Activated CD8-positive, alpha-beta memory T cell treated with anti-CD3 and anti-CD28 coated beads for 36 hours (primary cell): ENCODE results near the gene ADCY3. TPM values are rescaled to one million over a fixed set of nuclear protein-coding genes. Genes with fewer than 3 reads are reported as not detected.

Experiments used
- CTCF ChIA-PET: fragments of 350-600 bp; sonication (Branson Sonifier 250); formaldehyde crosslinking; loops from one replicate; lab custom pipeline; 2021; ENCODE audit warnings: antibody characterized with exemption; lab: Charles Lee
- POLR2A ChIA-PET: fragments of 350-600 bp; sonication (Branson Sonifier 250); formaldehyde crosslinking; loops from one replicate; lab custom pipeline; 2021; ENCODE audit warnings: antibody characterized with exemption; lab: Charles Lee
- total RNA-seq, 2 experiments: library from RNA; stranded (reverse); gene quantifications; one replicate each; pipeline ENCODE4 v1.2.3, GENCODE V29; 2021

The ADCY3 gene
- total RNA-seq, 2 experiments from 2014 or later: 87.0 to 88.5 TPM

DNA sequence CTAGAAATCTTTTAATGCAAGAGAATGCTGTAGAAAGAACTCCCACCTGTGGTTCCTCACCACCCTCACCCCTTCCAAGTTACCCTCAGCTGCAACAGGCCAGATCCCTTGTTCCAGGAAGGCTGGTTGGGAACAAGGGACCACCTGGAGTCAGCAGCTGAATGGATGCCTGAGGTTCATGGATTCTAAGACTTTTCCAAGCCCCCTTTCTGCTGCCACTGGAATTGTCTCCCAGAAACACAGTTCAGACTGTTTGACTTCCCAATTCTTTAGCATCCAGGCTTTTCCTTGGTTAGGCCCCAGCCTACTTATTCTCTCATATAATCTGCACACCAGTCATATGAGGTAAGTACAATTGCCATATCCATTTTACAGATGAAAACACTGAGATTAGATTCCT is 8.0 kb upstream of the ADCY3 start:
- CTCF ChIA-PET: no interaction called here
- POLR2A ChIA-PET: no interaction called here

DNA sequence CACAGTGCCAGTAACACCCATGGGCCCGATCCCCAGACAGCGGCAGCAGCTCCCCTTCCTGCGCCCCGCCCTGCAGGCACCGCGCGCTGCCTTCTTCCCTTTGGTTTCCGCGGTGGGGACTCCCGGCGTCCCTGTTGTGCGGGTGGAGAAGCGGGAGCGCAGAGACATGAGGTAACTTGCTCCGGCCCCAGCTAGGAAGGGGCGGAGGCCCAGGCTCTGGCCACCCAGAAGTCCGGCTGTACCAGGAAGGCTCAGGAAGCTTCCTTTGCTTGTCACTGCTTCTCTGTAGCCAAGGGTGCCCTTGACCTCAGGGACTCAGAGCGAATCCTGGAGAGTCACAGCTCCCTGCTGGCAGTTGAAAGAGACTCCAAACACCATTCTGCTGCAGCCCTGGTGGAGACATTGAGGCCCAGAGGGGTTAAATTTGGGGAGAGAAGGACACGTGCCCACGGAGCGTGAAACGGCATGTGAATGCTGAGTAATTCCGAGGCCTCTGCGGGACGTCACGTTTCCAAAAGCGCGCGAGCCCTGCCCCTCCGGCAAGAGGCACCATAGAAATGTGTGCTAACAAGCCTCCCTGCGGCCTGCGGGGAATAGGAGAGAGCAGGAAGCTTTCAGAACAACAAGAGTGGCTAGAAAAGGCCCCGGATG is 6.7 kb upstream of the ADCY3 start:
- ChIA-PET CTCF (no interaction called here), POLR2A (interaction anchor here (0.6 to 1.0 kb wide), 2 partner anchors 134 to 995 kb away, joined by 3 to 6 read pairs; partner anchors contain the start of genes CENPO and PTRHD1)

DNA sequence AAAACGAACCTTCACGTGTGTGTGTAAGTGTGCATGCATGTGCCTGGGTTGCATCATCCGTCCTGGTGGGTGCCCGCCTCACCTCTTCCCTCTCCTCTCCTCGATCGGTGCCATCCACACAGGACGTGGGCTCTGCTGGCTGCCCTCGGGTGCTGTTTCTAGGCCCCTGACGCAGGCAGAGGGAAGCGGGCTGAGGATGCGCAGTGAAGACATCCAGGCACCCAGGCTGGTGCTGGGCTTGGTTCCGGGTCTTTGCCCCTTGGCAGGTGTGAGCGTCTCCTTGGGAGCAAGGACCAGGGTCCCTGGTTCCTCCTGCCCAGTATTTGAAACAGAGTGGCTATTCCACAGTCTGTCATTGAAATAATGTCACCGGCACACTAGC is 6.2 kb upstream of the ADCY3 start:
- POLR2A ChIA-PET: interaction anchor here (1.0 kb wide), 1 partner anchor 133 kb away, joined by 3 read pairs; the partner anchor contains the start of genes CENPO and PTRHD1
- CTCF ChIA-PET: no interaction called here

DNA sequence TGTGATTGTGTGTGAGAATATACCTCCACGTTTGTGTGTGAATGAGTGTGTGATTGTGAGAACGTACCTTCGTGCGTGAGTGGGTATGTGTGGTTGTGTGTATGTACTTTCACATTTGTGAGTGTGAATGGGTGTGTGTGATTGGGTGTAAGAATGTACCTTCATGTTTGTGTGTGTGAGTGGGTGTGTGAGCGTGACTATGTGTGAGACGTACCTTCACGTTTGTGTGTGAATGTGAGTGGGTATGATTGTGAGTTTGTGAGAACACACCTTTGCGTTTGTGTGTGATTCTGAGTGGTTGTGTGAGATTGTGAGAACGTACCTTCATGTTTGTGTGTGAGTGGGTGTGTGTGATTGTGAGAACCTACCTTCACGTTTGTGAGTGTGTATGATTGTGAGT is 5.8 kb upstream of the ADCY3 start:
- POLR2A ChIA-PET: no interaction called here
- CTCF ChIA-PET: no interaction called here

DNA sequence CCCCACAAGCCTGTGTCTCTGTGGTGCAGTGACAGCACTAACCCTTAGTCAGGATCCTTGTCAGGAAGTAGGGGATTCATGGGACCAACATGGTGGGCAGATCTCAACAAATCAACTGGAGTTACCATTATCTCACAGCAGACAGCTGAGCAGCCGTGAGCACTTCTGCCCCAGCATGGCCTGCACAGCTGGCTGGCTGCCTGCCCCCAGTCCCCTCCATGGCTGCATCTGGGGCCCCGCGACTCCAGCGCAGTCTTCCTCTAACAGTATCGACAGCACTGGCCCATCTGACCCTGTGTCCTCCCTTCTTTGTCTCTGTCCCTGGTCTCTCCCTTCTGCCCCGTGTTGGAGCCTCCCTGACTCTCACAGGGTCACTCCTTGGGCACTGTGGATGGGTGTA is 4.7 kb upstream of the ADCY3 start:
- POLR2A ChIA-PET: no interaction called here
- CTCF ChIA-PET: no interaction called here

DNA sequence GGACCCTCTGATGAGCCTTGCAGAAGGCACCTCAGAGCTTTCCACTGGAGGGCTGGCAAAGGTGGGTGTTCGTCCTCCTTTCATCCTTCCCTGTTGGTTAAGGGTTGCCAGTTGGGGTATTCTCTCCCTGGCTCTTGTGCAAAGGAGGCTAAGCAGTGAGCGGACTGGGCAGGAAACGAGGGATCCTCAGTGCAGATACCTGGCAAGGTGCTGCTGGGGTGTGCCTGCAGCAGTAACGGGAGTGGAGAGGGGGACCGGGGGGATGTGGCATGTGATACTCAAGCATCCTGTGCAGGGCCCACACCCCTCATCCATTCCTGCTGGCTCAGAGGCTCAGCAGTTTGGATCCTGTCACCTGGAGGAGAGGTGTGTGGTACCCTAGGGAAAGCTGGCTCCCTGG is 4.2 kb upstream of the ADCY3 start:
- CTCF ChIA-PET: no interaction called here

DNA sequence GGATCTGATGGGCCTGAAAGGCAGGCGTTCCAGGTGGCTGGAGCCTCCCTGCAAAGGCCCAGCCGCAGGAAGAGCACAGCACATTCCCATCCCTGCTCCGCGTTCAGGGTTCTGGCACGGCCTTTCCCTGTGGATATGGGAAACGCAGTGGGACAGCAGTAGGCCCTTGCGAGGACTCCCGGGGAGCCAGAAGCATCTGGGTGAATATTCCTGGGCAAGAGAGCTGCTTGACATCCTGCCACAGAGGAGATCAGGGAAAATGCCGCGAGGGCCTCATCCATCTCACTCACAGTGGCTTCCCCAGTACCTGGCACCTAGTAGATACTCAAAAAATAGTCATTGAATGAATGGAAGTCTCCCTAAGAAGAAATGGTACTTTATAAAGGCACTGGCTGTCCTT is 3.1 kb upstream of the ADCY3 start:
- ChIA-PET CTCF (no interaction called here), POLR2A (no interaction called here)

More for the DNA sequence above, 4.2 kb upstream of the ADCY3 start:
- POLR2A ChIA-PET: no interaction called here

DNA sequence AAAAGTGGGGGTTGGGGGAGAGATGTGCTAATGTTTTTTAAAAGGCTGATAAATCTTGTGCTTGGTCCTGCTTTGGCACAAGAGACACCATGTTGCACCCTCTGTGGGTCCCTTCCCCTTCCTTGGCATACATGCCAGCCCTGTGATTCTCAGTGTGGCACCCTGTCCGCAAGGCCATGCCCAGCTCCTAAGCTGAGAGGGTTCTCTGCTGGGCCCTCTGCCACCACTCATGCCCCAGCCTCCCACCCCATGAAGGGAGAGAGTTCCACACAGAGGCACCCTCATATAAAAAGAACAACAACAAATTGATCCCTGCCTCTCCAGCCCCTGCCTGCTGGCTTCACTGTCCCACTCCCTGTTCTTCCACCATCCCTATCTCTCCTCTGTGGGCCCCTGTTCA is 2.5 kb upstream of the ADCY3 start:
- POLR2A ChIA-PET: no interaction called here
- CTCF ChIA-PET: no interaction called here

DNA sequence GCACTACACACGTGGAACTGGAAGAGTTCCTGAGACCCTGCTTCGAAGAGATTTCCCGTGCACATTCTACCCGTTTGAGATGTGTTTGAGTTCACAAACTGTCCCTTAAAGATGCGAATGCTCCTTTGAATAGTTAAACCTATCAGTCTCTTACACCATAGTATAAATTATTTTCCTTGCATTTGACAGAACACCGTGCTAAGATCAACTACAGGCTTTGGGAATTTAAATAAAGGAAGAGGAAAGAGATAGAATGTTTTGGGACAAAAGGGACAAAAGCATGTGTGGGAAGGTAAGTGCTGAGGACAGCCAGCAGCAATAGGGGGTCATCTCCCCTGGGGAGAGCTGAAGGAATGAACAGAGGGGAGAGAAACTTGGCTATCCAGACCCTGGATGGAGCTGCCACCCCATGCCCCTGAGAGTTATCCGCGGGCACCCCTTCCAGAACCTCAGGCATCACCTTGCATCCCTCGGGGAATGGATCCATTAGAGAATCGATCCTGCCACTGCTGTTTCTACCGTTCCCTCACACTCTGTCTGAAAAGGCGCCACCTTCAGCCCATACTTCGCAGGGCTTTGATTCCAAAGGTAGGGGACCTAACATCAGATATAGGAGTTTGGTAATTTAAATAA is 888 bp upstream of the ADCY3 start:
- POLR2A ChIA-PET: no interaction called here
- CTCF ChIA-PET: no interaction called here

DNA sequence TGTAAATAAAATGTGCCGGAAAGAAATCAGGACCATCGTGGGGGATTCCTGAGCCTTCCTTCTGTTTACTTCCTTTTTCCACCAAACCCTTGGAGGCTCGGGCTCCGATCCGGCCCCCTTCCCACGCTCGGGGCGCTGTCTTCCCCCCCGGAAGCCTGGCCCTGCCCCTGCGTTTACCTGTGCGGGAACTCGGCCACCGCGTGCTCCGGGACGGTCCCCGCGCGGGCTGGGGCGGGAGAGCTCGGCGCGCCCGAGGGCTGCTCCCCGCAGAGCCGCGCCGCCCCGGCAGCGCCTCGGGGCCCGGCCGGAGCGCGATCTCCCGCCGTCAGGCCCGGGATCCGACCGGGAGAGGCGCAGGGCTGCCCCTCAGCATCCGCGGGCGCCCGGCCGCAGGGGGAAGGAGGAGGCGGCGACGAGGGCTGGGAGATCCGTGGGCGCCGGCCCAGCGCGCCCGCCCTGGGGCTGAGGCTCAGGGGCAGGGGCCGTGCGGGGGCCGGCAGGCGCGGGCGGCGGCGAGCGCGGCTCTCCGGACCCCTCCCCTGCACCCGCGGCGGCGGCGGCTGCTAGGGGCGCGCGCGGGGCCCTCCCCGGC is 435 bp downstream of the ADCY3 start:
- ChIA-PET POLR2A (no interaction called here), CTCF (interaction anchor here (1.2 kb wide), 1 partner anchor 210 kb away, joined by 3 read pairs; no protein-coding TSS in a partner anchor)

DNA sequence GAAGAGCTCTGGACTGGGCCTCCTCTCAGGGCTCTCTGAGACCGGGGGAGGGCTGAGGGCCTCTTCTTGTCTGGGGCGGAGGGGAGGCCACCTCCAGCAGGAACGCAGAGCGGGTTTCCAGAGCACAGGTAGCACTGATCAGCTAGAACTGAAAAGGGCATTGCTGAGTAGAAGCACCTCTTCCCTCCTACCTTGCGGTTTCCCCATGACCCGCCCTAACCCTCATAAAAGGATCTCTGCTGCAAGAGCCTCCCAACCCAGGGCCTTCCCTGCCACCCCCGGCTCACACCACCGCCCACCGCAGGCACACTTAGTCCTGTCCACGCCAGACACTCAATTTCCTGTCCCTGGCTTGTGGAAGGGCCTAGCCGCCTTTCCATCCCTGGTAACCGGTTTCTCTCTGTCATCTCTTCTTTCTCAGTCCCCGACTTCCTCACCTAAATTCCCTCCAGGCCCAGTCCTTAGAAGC is 966 bp downstream of the ADCY3 start:
- ChIA-PET CTCF (interaction anchor here (1.2 kb wide), 1 partner anchor 211 kb away, joined by 3 read pairs; no protein-coding TSS in a partner anchor), POLR2A (no interaction called here)

DNA sequence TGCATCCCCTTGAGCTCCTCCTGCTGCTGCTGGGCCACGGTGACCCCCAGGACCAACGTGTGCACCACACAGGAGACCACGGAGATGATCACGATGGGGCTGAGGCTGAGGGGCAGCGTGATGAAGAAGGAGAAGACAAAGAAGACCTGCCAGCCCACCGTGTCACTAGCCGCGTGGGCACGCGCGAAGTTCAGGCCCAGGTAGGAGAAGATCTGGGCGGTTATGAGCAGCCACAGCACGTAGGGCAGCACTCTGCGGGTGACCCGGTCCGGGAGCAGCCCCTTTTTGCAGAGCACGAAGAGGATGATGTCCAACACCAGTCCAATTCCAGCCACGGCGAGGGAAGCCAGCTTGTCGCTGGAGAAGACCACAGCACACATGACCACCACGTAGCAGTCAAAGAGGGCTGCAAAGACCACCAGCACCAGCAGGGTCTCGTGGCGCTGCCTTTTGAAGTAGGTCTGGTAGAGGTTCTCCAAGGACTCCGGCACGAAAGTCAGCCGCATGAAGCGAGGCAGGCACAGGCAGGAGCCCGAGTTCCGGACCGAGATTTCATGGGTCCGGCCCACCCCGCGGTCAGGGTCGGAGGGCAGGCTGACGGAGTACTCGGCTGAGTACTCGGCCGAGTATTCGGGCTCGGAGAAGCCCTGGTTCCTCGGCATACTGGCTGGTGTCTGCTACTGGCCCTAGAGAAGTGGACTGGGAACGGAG is 1.6 kb downstream of the ADCY3 start:
- ChIA-PET CTCF (interaction anchor here (1.0 to 1.2 kb wide), 2 partner anchors 211 to 509 kb away, joined by 3 to 4 read pairs; no protein-coding TSS in a partner anchor), POLR2A (no interaction called here)

DNA sequence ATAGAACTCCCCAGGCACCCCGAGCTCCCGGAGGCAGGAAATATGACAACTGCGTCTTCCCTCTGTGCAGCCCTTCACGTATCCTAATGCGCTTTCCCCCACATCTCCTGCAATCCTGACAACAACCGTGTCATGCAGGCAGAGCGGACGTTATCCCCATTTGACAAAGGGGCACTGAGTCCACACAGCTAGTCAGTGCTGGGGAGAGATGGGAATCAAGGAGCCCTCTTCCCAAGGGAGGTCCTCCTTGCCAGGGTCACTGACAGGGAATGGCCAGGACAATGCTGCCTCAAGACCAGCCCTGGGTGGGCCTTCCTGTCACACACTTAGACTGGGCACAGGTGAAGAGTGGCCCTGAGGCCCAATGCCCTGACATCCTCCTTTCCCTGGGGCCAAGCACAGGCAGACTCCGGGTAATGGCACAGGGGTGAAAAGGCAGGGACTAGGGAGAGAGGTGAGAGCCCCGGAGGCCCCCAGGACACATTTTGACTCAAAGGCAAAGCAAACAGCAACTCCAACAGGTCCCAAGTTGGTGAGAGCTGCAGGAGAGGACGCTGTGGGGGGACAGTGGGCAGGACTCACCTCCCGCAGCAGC is 2.2 kb downstream of the ADCY3 start:
- POLR2A ChIA-PET: interaction anchor here (0.6 kb wide), 1 partner anchor 103 kb away, joined by 3 read pairs; no protein-coding TSS in a partner anchor

DNA sequence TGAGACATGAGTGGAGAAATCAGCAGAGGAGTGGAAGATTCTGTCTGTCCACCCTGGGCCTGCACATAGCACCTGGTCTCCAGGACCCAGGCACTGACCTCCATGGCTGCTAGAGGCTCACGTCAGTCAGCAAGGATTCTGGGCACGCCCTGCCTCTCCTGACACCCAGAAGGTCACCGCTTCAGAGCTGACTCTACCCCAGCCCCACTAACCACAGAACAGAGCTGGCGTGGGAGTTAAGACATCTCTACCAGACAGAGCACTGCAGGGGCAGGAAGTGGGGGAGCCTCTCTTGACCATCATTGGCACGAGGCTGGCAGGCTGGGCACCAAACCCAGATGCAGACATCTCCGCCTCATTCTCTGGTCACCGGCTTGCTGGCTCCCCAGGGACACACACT is 3.0 kb downstream of the ADCY3 start:
- ChIA-PET CTCF (interaction anchor here (0.8 to 1.0 kb wide), 2 partner anchors 58 to 508 kb away, joined by 3 to 4 read pairs; no protein-coding TSS in a partner anchor), POLR2A (interaction anchor here (0.6 kb wide), 1 partner anchor 102 kb away, joined by 3 read pairs; no protein-coding TSS in a partner anchor)

More for the DNA sequence above, 2.2 kb downstream of the ADCY3 start:
- CTCF ChIA-PET: interaction anchor here (0.8 to 1.0 kb wide), 2 partner anchors 58 to 509 kb away, joined by 3 to 4 read pairs; no protein-coding TSS in a partner anchor

DNA sequence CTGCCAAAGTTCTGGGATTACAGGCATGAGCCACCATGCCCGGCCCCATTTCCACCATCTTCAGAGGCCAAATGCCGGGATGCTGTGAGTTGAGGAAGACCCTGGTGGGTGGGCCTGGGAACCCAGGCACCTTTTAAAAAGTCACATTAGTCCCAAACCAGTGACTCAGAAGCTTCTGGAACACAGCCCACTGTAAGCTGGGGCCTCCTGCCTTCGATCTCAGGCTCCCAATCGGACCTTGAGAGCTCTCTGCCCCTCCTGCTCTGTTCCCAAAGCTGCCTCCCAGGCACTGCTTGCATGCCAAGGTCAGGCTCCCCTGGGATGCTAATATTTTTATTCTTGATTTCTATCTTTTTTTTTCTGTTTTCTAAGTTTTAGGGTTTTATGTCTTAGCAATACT is 4.2 kb downstream of the ADCY3 start:
- ChIA-PET POLR2A (no interaction called here), CTCF (no interaction called here)

DNA sequence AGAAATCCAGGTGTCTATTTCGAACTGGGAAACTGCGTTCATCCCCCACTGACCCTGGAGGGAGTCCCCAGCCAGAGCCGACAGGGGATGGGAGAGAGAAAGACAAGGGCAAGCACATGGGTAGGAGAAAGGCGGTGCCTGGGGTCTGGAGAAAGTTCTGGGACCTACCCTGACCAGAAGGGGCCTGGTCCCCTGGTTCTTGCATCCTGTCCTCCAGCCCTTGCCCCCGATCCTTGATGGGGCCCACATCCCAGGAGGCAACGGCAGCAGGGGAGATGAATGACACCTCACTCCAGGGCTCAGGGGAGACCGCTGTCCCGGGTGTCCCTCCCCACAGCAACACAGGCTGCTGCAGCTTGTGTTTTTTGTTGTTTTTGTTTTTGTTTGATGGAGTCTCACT is 4.9 kb downstream of the ADCY3 start:
- CTCF ChIA-PET: no interaction called here

DNA sequence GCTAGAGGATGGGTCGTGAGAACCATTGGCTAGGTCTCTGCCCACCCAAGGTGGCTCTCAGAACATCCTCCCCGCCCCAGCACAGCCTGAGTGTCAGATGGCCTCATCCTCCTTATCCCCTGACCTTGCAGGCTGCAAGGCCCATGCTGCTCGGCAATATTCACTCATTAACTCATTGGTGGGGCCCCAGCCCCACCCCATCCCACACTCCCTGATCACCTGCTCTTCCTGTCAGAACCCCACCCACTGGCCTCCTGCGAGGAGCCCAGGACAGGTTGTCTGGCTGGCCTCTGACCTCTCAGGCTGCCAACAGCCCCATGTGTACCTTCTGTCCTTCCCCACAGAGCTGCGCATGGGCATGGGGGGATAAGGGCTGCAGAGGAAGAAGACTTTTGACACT is 5.3 kb downstream of the ADCY3 start:
- ChIA-PET POLR2A (no interaction called here), CTCF (no interaction called here)

More for the DNA sequence above, 4.9 kb downstream of the ADCY3 start:
- POLR2A ChIA-PET: no interaction called here

DNA sequence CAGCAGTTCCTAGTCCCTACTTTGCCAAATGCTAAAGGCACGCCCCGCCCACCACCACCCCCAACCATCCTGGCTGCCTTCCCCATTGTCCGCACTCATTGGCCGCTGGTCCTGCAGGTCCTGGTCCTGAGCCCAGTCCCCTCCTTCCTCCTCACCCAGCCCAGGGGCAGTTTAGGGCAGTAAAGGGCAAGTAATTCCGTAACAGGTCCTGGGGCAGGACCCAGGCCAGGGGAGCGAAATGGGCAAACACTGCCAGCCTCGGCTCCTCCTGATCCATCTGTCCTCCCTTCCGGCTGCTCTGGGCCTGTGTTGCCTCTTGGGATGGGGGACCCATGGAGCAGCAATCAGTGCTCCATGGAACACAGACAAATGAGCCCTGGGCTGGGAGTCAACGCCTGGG is 6.1 kb downstream of the ADCY3 start:
- ChIA-PET POLR2A (no interaction called here), CTCF (no interaction called here)

DNA sequence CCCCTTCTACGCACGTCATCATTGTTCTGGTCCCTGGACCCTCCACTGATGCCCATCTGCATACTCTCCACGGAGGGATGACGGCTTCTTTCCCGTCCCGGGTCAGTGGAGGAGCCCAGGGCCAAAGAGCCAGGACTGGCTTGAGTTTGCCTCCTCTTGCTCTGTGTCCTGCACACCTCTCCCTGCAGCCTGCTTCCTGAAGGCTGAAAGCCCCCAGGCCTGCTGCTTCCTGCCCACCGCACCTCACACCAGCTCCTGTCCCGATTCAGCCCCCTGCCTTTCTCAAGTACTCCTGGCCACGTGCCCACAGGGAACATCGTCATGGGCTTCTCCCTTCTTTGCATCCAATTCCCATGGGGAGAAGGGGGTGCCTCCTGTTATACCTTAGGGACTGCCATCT is 7.1 kb downstream of the ADCY3 start:
- CTCF ChIA-PET: no interaction called here
- POLR2A ChIA-PET: no interaction called here
